SK-N-SH treated with all-trans-retinoic acid at 6 μM for 48 hours (cell line): ENCODE results near the gene MAST4.

Experiments used
- ATAC-seq: fragments of 200-7000 bp; cut with Tn5 transposase; 3 replicates; pipeline ENCODE4 v1.9.1; 2020; ENCODE audit warnings: mild to moderate bottlenecking, moderate library complexity
- ARNTL ChIP-seq: fragments of 450-650 bp; formaldehyde crosslinking; IDR thresholded peaks from 2 replicates; pipeline ENCODE4 v1.5.0; 2020; ENCODE audit warnings: low read depth, mild to moderate bottlenecking, moderate library complexity, borderline replicate concordance
- BACH2 ChIP-seq: fragments of 250-450 bp; sonication (Bioruptor Pico); IDR thresholded peaks from 2 replicates; pipeline ENCODE4 v1.9.0; 2021; ENCODE audit warnings: mild to moderate bottlenecking, borderline replicate concordance
- CREB5 ChIP-seq: fragments of 250-450 bp; sonication (Bioruptor Pico); IDR thresholded peaks from 2 replicates; pipeline ENCODE4 v1.5.1; 2020; ENCODE audit warnings: low read depth, mild to moderate bottlenecking, moderate library complexity
- CSDC2 ChIP-seq: fragments of 250-450 bp; sonication (Bioruptor Pico); IDR thresholded peaks from 2 replicates; pipeline ENCODE4 v1.5.0; 2020; ENCODE audit warnings: mild to moderate bottlenecking, moderate library complexity
- CSRNP3 ChIP-seq: fragments of 250-450 bp; sonication (Bioruptor Pico); IDR thresholded peaks from 2 replicates; pipeline ENCODE4 v1.5.1; 2021; ENCODE audit warnings: mild to moderate bottlenecking, moderate library complexity
- GLIS3 ChIP-seq: fragments of 250-450 bp; sonication (Bioruptor Pico); IDR thresholded peaks from 2 replicates; pipeline ENCODE4 v1.5.0; 2020; ENCODE audit warnings: mild to moderate bottlenecking, moderate library complexity
- ISL1 ChIP-seq: fragments of 250-450 bp; sonication (Bioruptor Pico); IDR thresholded peaks from 2 replicates; pipeline ENCODE4 v2.1.2; 2022; ENCODE audit warnings: mild to moderate bottlenecking, moderate library complexity
- OSR1 ChIP-seq: fragments of 250-450 bp; sonication (Bioruptor Pico); IDR thresholded peaks from 2 replicates; pipeline ENCODE4 v1.8.0; 2022; ENCODE audit warnings: moderate library complexity, mild to moderate bottlenecking, inconsistent platforms
- PATZ1 ChIP-seq: fragments of 250-450 bp; sonication (Bioruptor Pico); IDR thresholded peaks from 2 replicates; pipeline ENCODE4 v1.8.0; 2020; ENCODE audit warnings: mild to moderate bottlenecking, moderate library complexity, borderline replicate concordance
- POU6F1 ChIP-seq: fragments of 250-450 bp; sonication (Bioruptor Pico); IDR thresholded peaks from 2 replicates; pipeline ENCODE4 v1.8.0; 2021; ENCODE audit warnings: low read depth, mild to moderate bottlenecking, moderate library complexity, borderline replicate concordance
- PPARA ChIP-seq: fragments of 250-450 bp; sonication (Bioruptor Pico); IDR thresholded peaks from 2 replicates; pipeline ENCODE4 v1.5.0; 2020; ENCODE audit warnings: mild to moderate bottlenecking, borderline replicate concordance
- SNAI2 ChIP-seq: fragments of 250-450 bp; sonication (Bioruptor Pico); IDR thresholded peaks from 2 replicates; pipeline ENCODE4 v1.5.0; 2020; ENCODE audit warnings: mild to moderate bottlenecking, moderate library complexity
- TOX ChIP-seq: fragments of 250-450 bp; sonication (Bioruptor Pico); IDR thresholded peaks from 2 replicates; pipeline ENCODE4 v1.8.0; 2021; ENCODE audit warnings: mild to moderate bottlenecking, moderate library complexity, borderline replicate concordance
- TSHZ2 ChIP-seq: fragments of 250-450 bp; sonication (Bioruptor Pico); IDR thresholded peaks from 2 replicates; pipeline ENCODE4 v1.5.0; 2020; ENCODE audit warnings: mild to moderate bottlenecking, moderate library complexity
- ZC3H10 ChIP-seq: fragments of 250-450 bp; sonication (Bioruptor Pico); IDR thresholded peaks from 2 replicates; pipeline ENCODE4 v1.5.1; 2021; ENCODE audit warnings: mild to moderate bottlenecking, moderate library complexity
- ZFP3 ChIP-seq: fragments of 250-450 bp; sonication (Bioruptor Pico); IDR thresholded peaks from 2 replicates; pipeline ENCODE4 v1.5.0; 2020; ENCODE audit warnings: mild to moderate bottlenecking, moderate library complexity
- ZFP30 ChIP-seq: fragments of 450-650 bp; formaldehyde crosslinking; IDR thresholded peaks from 2 replicates; pipeline ENCODE4 v1.5.0; 2022; ENCODE audit warnings: mild to moderate bottlenecking, moderate library complexity
- ZNF565 ChIP-seq: fragments of 450-650 bp; formaldehyde crosslinking; conservative IDR thresholded peaks from 2 replicates; pipeline ENCODE4 v1.5.0; 2020; ENCODE audit warnings: low read depth, mild to moderate bottlenecking, moderate library complexity
- ZNF8 ChIP-seq: fragments of 450-650 bp; formaldehyde crosslinking; IDR thresholded peaks from 2 replicates; pipeline ENCODE4 v1.5.0; 2020; ENCODE audit warnings: mild to moderate bottlenecking, moderate library complexity

Gene MAST4

GRCh38 chr5:67106626-67107342 lies 510.6 kb downstream of the MAST4 start:
- ATAC-seq: peak; percentile 81

GRCh38 chr5:67111779-67112178 lies 515.6 kb downstream of the MAST4 start:
- no peak for ATAC-seq

More at GRCh38 chr5:67106626-67107342, 510.6 kb downstream of the MAST4 start:
- TF ChIP-seq ZNF565 (CRISPR knock-in tag) (no peak), ZFP30 (no peak), BACH2 (CRISPR knock-in tag) (no peak), ISL1 (CRISPR knock-in tag) (peak; percentile 69), ZFP3 (no peak), CREB5 (CRISPR knock-in tag) (no peak), SNAI2 (CRISPR knock-in tag) (no peak)

More at GRCh38 chr5:67111779-67112178, 515.6 kb downstream of the MAST4 start:
- TF ChIP-seq GLIS3 (CRISPR knock-in tag) (no peak), CREB5 (CRISPR knock-in tag) (no peak), ARNTL (no peak), ZFP30 (no peak), PPARA (CRISPR knock-in tag) (no peak), CSRNP3 (no peak), ISL1 (CRISPR knock-in tag) (no peak), TSHZ2 (CRISPR knock-in tag) (no peak), ZNF565 (CRISPR knock-in tag) (no peak), POU6F1 (CRISPR knock-in tag) (no peak), ZNF8 (no peak), TOX (CRISPR knock-in tag) (no peak), OSR1 (no peak), BACH2 (CRISPR knock-in tag) (no peak), ZC3H10 (CRISPR knock-in tag) (no peak), PATZ1 (no peak), ZFP3 (no peak), CSDC2 (CRISPR knock-in tag) (no peak)
- TF ChIP-seq, all 23 proteins: peak for 0
